Measurements from ENCODE around the gene SLCO3A1.

Gene SLCO3A1

GRCh38 chr15:91913560-91913959 is 60.1 kb downstream of the SLCO3A1 start:
- no peak overlapping the region for H3K27ac ChIP-seq
- ChIA-PET POLR2A (ENCODE audit: low non-redundant PET) (no interaction called here), CTCF (no interaction called here)
- TF ChIP-seq, protein P1, sequence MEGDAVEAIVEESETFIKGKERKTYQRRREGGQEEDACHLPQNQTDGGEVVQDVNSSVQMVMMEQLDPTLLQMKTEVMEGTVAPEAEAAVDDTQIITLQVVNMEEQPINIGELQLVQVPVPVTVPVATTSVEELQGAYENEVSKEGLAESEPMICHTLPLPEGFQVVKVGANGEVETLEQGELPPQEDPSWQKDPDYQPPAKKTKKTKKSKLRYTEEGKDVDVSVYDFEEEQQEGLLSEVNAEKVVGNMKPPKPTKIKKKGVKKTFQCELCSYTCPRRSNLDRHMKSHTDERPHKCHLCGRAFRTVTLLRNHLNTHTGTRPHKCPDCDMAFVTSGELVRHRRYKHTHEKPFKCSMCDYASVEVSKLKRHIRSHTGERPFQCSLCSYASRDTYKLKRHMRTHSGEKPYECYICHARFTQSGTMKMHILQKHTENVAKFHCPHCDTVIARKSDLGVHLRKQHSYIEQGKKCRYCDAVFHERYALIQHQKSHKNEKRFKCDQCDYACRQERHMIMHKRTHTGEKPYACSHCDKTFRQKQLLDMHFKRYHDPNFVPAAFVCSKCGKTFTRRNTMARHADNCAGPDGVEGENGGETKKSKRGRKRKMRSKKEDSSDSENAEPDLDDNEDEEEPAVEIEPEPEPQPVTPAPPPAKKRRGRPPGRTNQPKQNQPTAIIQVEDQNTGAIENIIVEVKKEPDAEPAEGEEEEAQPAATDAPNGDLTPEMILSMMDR (conservative IDR thresholded peaks at IDR 0.05; ENCODE audit: low read depth): no peak
- DNase-seq (ENCODE audit: low spot score): no peak

- ChIA-PET CTCF (interaction anchor here (0.6 kb wide), 1 partner anchor 55 kb away, joined by 3 read pairs; no protein-coding TSS in a partner anchor), POLR2A (ENCODE audit: low non-redundant PET) (no interaction called here)
- DNase-seq (ENCODE audit: low spot score): no peak
- H3K27ac ChIP-seq: no peak overlapping the region
- TF ChIP-seq, protein P1 (conservative IDR thresholded peaks at IDR 0.05; ENCODE audit: low read depth): no peak
Observed at GRCh38 chr15:91915576-91915975, 62.1 kb downstream of the SLCO3A1 start.

DNA sequence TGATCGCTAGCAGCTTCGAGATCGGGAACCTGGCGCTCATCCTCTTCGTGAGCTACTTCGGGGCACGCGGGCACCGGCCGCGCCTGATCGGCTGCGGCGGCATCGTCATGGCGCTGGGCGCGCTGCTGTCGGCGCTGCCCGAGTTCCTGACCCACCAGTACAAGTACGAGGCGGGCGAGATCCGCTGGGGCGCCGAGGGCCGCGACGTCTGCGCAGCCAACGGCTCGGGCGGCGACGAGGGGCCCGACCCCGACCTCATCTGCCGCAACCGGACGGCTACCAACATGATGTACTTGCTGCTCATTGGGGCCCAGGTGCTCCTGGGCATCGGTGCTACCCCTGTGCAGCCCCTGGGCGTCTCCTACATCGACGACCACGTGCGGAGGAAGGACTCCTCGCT is 62.5 kb downstream of the SLCO3A1 start:
- TF ChIP-seq, protein P1 (conservative IDR thresholded peaks at IDR 0.05; ENCODE audit: low read depth): no peak
- DNase-seq (ENCODE audit: low spot score): no peak
- POLR2A ChIA-PET (ENCODE audit: low non-redundant PET): no interaction called here
- H3K27ac ChIP-seq: no peak overlapping the region
- CTCF ChIA-PET: interaction anchor here (0.6 kb wide), 1 partner anchor 54 kb away, joined by 3 read pairs; no protein-coding TSS in a partner anchor

- TF ChIP-seq, protein P1 (conservative IDR thresholded peaks at IDR 0.05; ENCODE audit: low read depth): no peak
- POLR2A ChIA-PET (ENCODE audit: low non-redundant PET): no interaction called here
- CTCF ChIA-PET: no interaction called here
- no peak overlapping the region for H3K27ac ChIP-seq
- no peak for DNase-seq (ENCODE audit: low spot score)
Observed at GRCh38 chr15:91917686-91918360, 64.3 kb downstream of the SLCO3A1 start.

DNA sequence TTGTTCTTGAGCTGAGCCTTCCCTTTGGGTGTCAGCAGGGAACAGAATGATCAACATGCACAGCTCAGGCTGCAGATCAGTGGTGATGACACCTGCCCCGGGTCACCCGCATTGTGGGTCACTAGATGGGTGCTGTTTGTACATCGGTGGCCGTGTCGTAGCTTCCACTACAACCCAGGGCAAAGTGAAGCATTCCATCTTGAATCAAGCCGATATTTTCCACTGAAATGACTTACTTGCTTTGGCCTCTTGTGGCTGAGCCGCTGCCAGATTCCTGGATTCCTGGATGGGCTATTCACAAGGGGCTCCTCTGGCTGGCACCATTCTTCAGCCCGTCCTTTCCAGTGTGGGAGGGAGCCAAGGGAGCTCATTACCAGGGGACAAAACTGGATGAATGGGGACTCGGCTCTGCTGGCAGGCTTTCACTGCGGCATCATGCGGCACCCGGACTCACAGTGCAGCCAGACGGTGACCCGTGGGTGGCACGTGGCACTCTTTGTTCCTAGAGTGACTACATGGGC is 65.6 kb downstream of the SLCO3A1 start:
- TF ChIP-seq, protein P1 (conservative IDR thresholded peaks at IDR 0.05; ENCODE audit: low read depth): no peak
- ChIA-PET CTCF (interaction anchor here (0.7 to 0.8 kb wide), 2 partner anchors 73 to 212 kb away, joined by 3 to 4 read pairs; no protein-coding TSS in a partner anchor), POLR2A (ENCODE audit: low non-redundant PET) (no interaction called here)
- no peak for DNase-seq (ENCODE audit: low spot score)
- no peak overlapping the region for H3K27ac ChIP-seq

GRCh38 chr15:91921188-91921842 is 67.8 kb downstream of the SLCO3A1 start:
- TF ChIP-seq, protein P1 (conservative IDR thresholded peaks at IDR 0.05; ENCODE audit: low read depth): no peak
- CTCF ChIA-PET: interaction anchor here (0.6 kb wide), 2 partner anchors 144 to 157 kb away, joined by 3 read pairs; no protein-coding TSS in a partner anchor
- no peak overlapping the region for H3K27ac ChIP-seq
- no peak for DNase-seq (ENCODE audit: low spot score)
- POLR2A ChIA-PET (ENCODE audit: low non-redundant PET): no interaction called here
